Endothelial cell of umbilical vein (primary cell): ENCODE results near the gene GRK4. TPM values are rescaled to one million over a fixed set of nuclear protein-coding genes. Genes with fewer than 3 reads are reported as not detected.
"Not testable (repeated sequence)": the region's sequence is repeated elsewhere in the genome, so short reads cannot be mapped to it uniquely, and the experiment has no call there.

Source experiments
- BruUV-seq: library from RNA; stranded (reverse); fragments of 400-500 nt; replicated peaks from 2 replicates; lab custom pipeline; 2021; lab: Mats Ljungman, UMichigan
- CTCF ChIA-PET: fragments of 300-600, 350-600 bp; sonication (Branson Sonifier 250); formaldehyde crosslinking; loops from one replicate; lab custom pipeline; 2021; ENCODE audit warnings: antibody characterized with exemption, inconsistent platforms; lab: Charles Lee
- POLR2A ChIA-PET: fragments of 300-600, 350-600 bp; sonication (Branson Sonifier 250); formaldehyde crosslinking; loops from one replicate; lab custom pipeline; 2021; ENCODE audit warnings: antibody characterized with exemption, inconsistent platforms; lab: Charles Lee
- DNase-seq: peaks from one replicate; pipeline ENCODE4 v3.0.0-alpha.2; 2011; ENCODE audit warnings: low read depth, low spot score
- FAIRE-seq: peaks from 2 replicates; lab custom pipeline; 2011; peaks lifted over from hg19 to GRCh38; lab: Jason Lieb, UNC
- H2AFZ ChIP-seq: 2 replicates; pipeline ENCODE4 v1.6.0; 2012; ENCODE audit warnings: low read depth, low read length, control low read depth, inconsistent platforms
- H3K27ac ChIP-seq: 2 replicates; pipeline ENCODE4 v1.5.1; 2011; ENCODE audit warnings: low read depth, mild to moderate bottlenecking, control low read depth, low read length, moderate library complexity; ENCODE audit not compliant: insufficient read depth
- H3K27me3 ChIP-seq, 2 experiments: 2 replicates each; pipeline versions ENCODE4 v1.6.0 to v1.6.1; 2011; ENCODE audit warnings: low read length in 2 of 2, mixed read lengths in 1 of 2; ENCODE audit not compliant: control insufficient read depth in 2 of 2, insufficient read depth in 2 of 2
- H3K36me3 ChIP-seq, 2 experiments: 2 replicates in 1 of 2; 3 replicates in 1 of 2; pipeline ENCODE4 v1.5.1; 2011; ENCODE audit warnings: low read length in 2 of 2, mild to moderate bottlenecking in 1 of 2, moderate library complexity in 1 of 2; ENCODE audit not compliant: control insufficient read depth in 2 of 2, insufficient read depth in 2 of 2; ENCODE audit errors: extremely low read depth in 1 of 2
- H3K4me1 ChIP-seq: 3 replicates; pipeline ENCODE4 v1.5.1; 2011; ENCODE audit warnings: mild to moderate bottlenecking, low read length; ENCODE audit not compliant: control insufficient read depth, insufficient read depth; ENCODE audit errors: extremely low read depth
- H3K4me2 ChIP-seq: 2 replicates; pipeline ENCODE4 v1.6.1; 2011; ENCODE audit warnings: low read length, control low read depth, mixed read lengths; ENCODE audit not compliant: insufficient read depth
- H3K4me3 ChIP-seq, 3 experiments: fragments of 200-600 bp in 1 of 3; sonication (generic), shearing (Covaris generic) in 1 of 3; replicated peaks in 1 of 3; 2 replicates each; pipeline ENCODE4 v1.5.1; 2011 to 2016; ENCODE audit warnings: control low read depth in 3 of 3, low read length in 3 of 3, mild to moderate bottlenecking in 2 of 3, inconsistent platforms in 1 of 3, low read depth in 1 of 3, moderate library complexity in 1 of 3; ENCODE audit not compliant: insufficient read depth in 1 of 3
- H3K79me2 ChIP-seq: 2 replicates; pipeline ENCODE4 v1.6.0; 2012; ENCODE audit warnings: low read length, inconsistent platforms; ENCODE audit not compliant: control insufficient read depth, insufficient read depth
- H3K9ac ChIP-seq: replicated peaks from 2 replicates; pipeline ENCODE3; 2011; ENCODE audit warnings: low read length, control low read depth; ENCODE audit not compliant: insufficient read depth; ENCODE audit errors: extremely low read depth
- H3K9me1 ChIP-seq: replicated peaks from 3 replicates; pipeline ENCODE4 v1.6.0; 2011; ENCODE audit warnings: mild to moderate bottlenecking, low read length; ENCODE audit not compliant: control insufficient read depth, insufficient read depth; ENCODE audit errors: extremely low read depth
- H3K9me3 ChIP-seq: replicated peaks from 2 replicates; pipeline ENCODE4 v1.5.1; 2012; ENCODE audit warnings: low read length, inconsistent platforms; ENCODE audit not compliant: control insufficient read depth, insufficient read depth
- H4K20me1 ChIP-seq: replicated peaks from 2 replicates; pipeline ENCODE3; 2011; ENCODE audit warnings: mild to moderate bottlenecking, low read length; ENCODE audit not compliant: control insufficient read depth, insufficient read depth; ENCODE audit errors: extremely low read depth
- MYC ChIP-seq: IDR thresholded peaks from one replicate; pipeline ENCODE4 v1.6.1; 2011; ENCODE audit warnings: mild to moderate bottlenecking, low read depth, low read length
- POLR2A ChIP-seq: IDR thresholded peaks from 2 replicates; pipeline ENCODE4 v1.6.1; 2012; ENCODE audit warnings: low read depth, mild to moderate bottlenecking, control low read depth, low read length
- dilution Hi-C: fragments of 300-500 bp; cut with MboI; formaldehyde crosslinking; loops from one replicate; pipeline ENCODE4 v1.15.0; 2019; ENCODE audit warnings: low sequenced_read_pairs; ENCODE audit not compliant: extremely low pct_ligation_motif_present
- intact Hi-C: fragments of 100-400 bp; cut with micrococcal nuclease; formaldehyde crosslinking; loops from one replicate; pipeline ENCODE4 v1.10.0; 2022
- polyA plus RNA-seq, 4 experiments: library from polyadenylated mRNA; depleted of rRNA in 3 of 4; stranded (reverse) in 3 of 4; unstranded in 1 of 4; fragments of >200 nt; gene quantifications; 2 replicates each; pipeline versions ENCODE4 v1.2.1 to v1.2.3, GENCODE V29; 2011 to 2012; ENCODE audit warnings: missing spikeins in 1 of 4
- total RNA-seq: library from RNA; stranded (reverse); gene quantifications from 2 replicates; pipeline ENCODE4 v1.2.3, GENCODE V29; 2021
- TF ChIP-seq, protein P1 (sequence below), 2 donors: IDR thresholded peaks; 1 replicate in 1 of 2; 2 replicates in 1 of 2; pipeline ENCODE4 v1.5.1; 2011; ENCODE audit warnings: low read length in 2 of 2, mild to moderate bottlenecking in 2 of 2, moderate library complexity in 2 of 2, control low read depth in 1 of 2, inconsistent platforms in 1 of 2, low read depth in 1 of 2; ENCODE audit not compliant: insufficient read depth in 1 of 2; ENCODE audit errors: extremely low read depth in 1 of 2

GRK4 gene
- total and polyA plus RNA-seq, 2 donors (not counting 3 experiments of a cell fraction or from before 2014, with no cell fraction given), result 3.1 to 6.3 TPM

DNA sequence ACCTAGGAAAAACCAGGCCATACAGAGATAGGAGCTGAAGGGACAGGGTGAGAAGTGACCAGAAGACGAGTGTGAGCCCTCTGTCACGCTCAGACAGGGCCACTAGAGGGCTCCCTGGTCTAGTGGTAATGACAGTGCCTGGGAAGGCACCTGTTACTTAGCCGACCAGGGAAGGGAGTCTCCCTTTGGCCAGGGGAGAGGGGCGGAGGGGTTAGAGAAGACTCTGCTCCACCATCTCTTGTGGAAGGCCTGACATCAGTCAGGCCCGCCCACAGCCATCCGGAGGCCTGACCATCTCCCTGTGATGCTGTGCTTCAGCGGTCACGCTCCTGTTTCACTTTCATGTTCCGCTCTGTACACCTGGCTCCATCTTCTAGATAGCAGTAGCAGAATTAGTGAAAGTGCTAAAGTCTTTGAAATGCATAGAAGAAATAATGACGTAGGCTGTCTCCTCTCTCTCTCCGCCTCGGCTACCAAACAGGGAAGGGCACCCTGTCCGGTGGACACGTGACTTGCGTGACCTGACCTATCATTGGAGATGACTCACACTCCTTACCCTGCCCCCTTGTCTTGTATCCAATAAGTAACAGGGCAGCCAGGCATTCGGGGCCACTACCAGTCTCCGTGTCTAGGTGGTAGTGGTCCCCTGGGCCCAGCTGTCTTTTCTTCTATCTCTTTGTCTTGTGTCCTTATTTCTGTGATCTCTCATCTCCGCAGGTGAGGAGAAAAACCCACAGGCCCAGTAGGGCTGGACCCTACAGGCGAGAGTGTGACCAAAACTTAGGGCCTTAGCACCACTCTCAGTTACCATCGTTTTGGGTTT is 84.3 kb downstream of the GRK4 start:
- dilution Hi-C loops, result no loop called here
- TF ChIP-seq POLR2A, result no peak
- TF ChIP-seq, protein P1, sequence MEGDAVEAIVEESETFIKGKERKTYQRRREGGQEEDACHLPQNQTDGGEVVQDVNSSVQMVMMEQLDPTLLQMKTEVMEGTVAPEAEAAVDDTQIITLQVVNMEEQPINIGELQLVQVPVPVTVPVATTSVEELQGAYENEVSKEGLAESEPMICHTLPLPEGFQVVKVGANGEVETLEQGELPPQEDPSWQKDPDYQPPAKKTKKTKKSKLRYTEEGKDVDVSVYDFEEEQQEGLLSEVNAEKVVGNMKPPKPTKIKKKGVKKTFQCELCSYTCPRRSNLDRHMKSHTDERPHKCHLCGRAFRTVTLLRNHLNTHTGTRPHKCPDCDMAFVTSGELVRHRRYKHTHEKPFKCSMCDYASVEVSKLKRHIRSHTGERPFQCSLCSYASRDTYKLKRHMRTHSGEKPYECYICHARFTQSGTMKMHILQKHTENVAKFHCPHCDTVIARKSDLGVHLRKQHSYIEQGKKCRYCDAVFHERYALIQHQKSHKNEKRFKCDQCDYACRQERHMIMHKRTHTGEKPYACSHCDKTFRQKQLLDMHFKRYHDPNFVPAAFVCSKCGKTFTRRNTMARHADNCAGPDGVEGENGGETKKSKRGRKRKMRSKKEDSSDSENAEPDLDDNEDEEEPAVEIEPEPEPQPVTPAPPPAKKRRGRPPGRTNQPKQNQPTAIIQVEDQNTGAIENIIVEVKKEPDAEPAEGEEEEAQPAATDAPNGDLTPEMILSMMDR (IDR thresholded peaks at IDR 0.05; ENCODE audit: extremely low read depth in 1 of 2, insufficient read depth in 1 of 2, low read depth in 1 of 2, low read length in 2 of 2), result peak; percentile 52 to 79
- no peak for TF ChIP-seq MYC
- Histone ChIP-seq H3K9me3 (no peaks in the 10 kb centered on the region), H3K27ac (no peak overlapping the region), H3K4me3 (no peak overlapping the region), H3K79me2 (no peaks in the 10 kb centered on the region), H4K20me1 (no peaks in the 10 kb centered on the region), H3K4me2 (no peak overlapping the region), H3K9me1 (no peaks in the 10 kb centered on the region), H3K4me1 (no peaks in the 10 kb centered on the region), H3K9ac (no peak overlapping the region), H3K36me3 (no peaks in the 10 kb centered on the region), H2AFZ (no peak overlapping the region), H3K27me3 (no peaks in the 10 kb centered on the region)
- POLR2A ChIA-PET, result no interaction called here
- FAIRE-seq (peak; percentile 75), DNase-seq (peak; percentile 51)
- intact Hi-C loops, result loop anchor here (1.0 kb wide), 3 partner anchors 28 to 433 kb away; no protein-coding TSS in a partner anchor
- BruUV-seq, result no TSS peak
- CTCF ChIA-PET, result interaction anchor here (0.6 to 2.7 kb wide), 10 partner anchors 9 to 833 kb away, joined by 3 to 15 read pairs (median 4); no protein-coding TSS in a partner anchor

DNA sequence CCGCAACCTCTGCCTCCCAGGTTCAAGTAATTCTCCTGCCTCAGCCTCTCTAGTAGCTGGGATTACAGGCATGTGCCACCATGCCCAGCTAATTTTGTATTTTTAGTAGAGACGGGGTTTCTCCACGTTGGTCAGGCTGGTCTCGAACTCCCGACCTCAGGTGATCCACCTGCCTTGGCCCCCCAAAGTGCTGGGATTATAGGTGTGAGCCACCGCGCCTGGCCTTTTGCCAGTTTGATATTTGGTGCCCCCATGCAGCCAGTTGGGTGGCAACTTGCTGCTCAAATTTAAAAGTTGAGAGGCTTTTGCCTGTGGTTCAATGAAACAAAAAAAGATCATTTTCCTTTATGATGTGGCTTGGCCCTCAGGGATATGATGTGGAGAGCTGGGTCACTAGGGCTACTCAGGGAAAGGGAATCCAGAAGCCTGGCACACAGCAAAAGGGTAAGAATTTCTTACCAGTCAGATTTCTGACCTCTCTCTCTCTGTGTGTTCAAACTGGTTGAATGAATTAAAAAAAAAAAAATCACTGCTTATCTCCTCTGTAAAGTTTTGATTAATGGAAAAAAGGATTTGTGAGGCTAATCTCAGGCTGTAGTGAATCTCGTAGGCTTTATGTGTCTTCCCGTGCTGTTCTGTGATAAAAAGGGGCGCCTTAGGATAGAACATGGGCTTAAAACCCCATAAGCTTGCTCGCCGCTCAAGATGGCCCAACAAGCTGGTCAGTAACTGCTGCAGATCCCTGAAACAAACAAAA is 87.9 kb downstream of the GRK4 start:
- H3K79me2 ChIP-seq, H3K27me3 ChIP-seq, CTCF ChIA-PET, H4K20me1 ChIP-seq, dilution Hi-C loops, H3K4me1 ChIP-seq, H3K9me3 ChIP-seq, H3K9ac ChIP-seq, DNase-seq, H3K4me2 ChIP-seq, H2AFZ ChIP-seq, H3K9me1 ChIP-seq, H3K36me3 ChIP-seq, POLR2A ChIA-PET, FAIRE-seq, intact Hi-C loops, BruUV-seq, H3K27ac ChIP-seq, H3K4me3 ChIP-seq: not testable (repeated sequence)
